Mucosa of descending colon (tissue), 3 donors: ENCODE measurements around the gene PDE6B. TPM values are rescaled to one million over a fixed set of nuclear protein-coding genes. Genes with fewer than 3 reads are reported as not detected.

Source experiments
- ATAC-seq: fragments of 200-7000 bp; cut with Tn5 transposase; one replicate; pipeline ENCODE4 v1.9.1; 2020; ENCODE audit warnings: mild to moderate bottlenecking, moderate library complexity
- DNase-seq, 3 donors: peaks; one replicate each; pipeline ENCODE4 v3.0.0-alpha.2; 2020
- H3K36me3 ChIP-seq: fragments of 200-600 bp; one replicate; pipeline ENCODE4 v1.8.0; 2021; ENCODE audit warnings: low read depth, mild to moderate bottlenecking
- H3K4me1 ChIP-seq: fragments of 200-600 bp; one replicate; pipeline ENCODE4 v1.8.0; 2021; ENCODE audit warnings: low read depth, mild to moderate bottlenecking
- H3K4me3 ChIP-seq: fragments of 200-600 bp; one replicate; pipeline ENCODE4 v1.8.0; 2021; ENCODE audit warnings: mild to moderate bottlenecking
- H3K9me3 ChIP-seq: fragments of 200-600 bp; one replicate; pipeline ENCODE4 v1.8.0; 2021; ENCODE audit warnings: mild to moderate bottlenecking
- intact Hi-C, 2 donors: fragments of 100-400 bp; cut with DNase I in 1 of 2; cut with micrococcal nuclease in 1 of 2; formaldehyde crosslinking; loops; one replicate each; pipeline versions ENCODE4 v1.11.0 to v1.11.1; 2022; cut with DNase I, micrococcal nuclease
- total RNA-seq, 3 donors: library from RNA; stranded (reverse); fragmentation: NEBNext Ultra II Directional in 2 of 3; extraction: Animal tissue kit (Norgen Biotek cat#: 25700) in 2 of 3; gene quantifications; one replicate each; pipeline versions ENCODE4 v1.2.1 to v1.2.4, GENCODE V29; 2021 to 2023
- TF ChIP-seq, protein P1 (sequence below): fragments of 200-600 bp; IDR thresholded peaks from one replicate; pipeline ENCODE4 v1.8.0; 2022; ENCODE audit warnings: antibody characterized with exemption, mild to moderate bottlenecking
- donor health status: DM: no; HTN: no; CAD: no; lungs with moderate emphysema.
- donor health status: DM: no; HTN: no; CAD: no.
- donor health status: DM: no; HTN: yes; CAD: no.

PDE6B gene
- total RNA-seq, 3 donors from 2014 or later, result 1.0 to 2.9 (median 1.2) TPM

DNA sequence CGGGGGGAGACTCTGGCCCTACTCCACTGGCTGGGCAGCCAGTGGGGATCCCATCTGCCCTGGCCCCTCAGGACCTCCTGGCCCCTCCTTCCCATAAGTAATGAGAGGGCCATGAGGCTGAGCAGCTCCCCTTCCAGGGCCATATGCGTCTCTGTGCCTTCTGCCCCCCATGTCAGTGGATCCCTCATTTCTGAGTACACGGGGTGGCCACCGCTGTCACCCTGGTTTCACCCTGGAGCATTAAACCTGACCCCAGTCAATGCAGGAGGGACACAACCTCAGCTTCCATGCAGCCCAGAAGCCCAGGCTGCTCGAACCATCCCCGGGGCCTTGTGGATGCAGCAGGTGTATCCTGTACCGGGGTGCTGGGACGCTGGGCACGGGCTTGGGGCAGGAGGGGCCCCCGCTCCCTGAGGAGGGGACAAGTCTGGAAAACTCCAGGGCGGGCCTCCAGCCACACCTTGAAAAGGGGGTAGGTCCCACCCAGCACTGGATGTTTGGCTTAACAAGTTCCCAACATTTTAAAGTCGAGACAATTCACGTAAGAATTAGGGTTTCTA lies 24.5 kb downstream of the PDE6B start:
- H3K4me3 ChIP-seq, result no peak overlapping the region
- intact Hi-C loops, result no loop called here
- TF ChIP-seq, protein P1, sequence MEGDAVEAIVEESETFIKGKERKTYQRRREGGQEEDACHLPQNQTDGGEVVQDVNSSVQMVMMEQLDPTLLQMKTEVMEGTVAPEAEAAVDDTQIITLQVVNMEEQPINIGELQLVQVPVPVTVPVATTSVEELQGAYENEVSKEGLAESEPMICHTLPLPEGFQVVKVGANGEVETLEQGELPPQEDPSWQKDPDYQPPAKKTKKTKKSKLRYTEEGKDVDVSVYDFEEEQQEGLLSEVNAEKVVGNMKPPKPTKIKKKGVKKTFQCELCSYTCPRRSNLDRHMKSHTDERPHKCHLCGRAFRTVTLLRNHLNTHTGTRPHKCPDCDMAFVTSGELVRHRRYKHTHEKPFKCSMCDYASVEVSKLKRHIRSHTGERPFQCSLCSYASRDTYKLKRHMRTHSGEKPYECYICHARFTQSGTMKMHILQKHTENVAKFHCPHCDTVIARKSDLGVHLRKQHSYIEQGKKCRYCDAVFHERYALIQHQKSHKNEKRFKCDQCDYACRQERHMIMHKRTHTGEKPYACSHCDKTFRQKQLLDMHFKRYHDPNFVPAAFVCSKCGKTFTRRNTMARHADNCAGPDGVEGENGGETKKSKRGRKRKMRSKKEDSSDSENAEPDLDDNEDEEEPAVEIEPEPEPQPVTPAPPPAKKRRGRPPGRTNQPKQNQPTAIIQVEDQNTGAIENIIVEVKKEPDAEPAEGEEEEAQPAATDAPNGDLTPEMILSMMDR, result no peak
- no peak for ATAC-seq
- H3K36me3 ChIP-seq, result no peaks in the 10 kb centered on the region
- DNase-seq, result peak in 2 of 3 donors; percentile 5 to 33
- no peaks in the 10 kb centered on the region for H3K4me1 ChIP-seq
- no peaks in the 10 kb centered on the region for H3K9me3 ChIP-seq

DNA sequence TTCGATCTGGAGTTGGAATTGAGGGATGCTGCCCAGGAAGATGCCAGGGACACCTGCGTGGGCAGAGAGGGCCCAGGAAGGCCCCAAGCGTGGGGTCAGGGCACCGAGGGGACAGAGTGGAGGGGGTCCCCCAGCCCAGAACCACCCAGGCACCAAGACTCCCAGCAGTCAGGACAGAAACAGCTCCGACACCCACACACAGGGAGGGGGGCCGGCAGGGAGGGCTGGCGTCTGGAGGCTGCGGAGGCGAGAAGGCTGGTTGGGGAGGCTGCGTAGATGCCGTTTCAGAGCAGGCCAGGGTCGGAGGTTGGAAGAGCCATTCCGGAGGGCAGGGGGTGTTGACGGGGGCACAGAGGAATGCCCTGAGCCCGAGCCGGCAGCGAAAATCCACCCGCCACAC lies 25.1 kb downstream of the PDE6B start:
- ATAC-seq (no peak), DNase-seq (peak in 2 of 3 donors; percentile 4 to 22)
- TF ChIP-seq, protein P1, result no peak
- no peaks in the 10 kb centered on the region for H3K36me3 ChIP-seq
- H3K9me3 ChIP-seq, result no peaks in the 10 kb centered on the region
- intact Hi-C loops, result no loop called here
- H3K4me1 ChIP-seq, result no peaks in the 10 kb centered on the region
- H3K4me3 ChIP-seq, result no peak overlapping the region

DNA sequence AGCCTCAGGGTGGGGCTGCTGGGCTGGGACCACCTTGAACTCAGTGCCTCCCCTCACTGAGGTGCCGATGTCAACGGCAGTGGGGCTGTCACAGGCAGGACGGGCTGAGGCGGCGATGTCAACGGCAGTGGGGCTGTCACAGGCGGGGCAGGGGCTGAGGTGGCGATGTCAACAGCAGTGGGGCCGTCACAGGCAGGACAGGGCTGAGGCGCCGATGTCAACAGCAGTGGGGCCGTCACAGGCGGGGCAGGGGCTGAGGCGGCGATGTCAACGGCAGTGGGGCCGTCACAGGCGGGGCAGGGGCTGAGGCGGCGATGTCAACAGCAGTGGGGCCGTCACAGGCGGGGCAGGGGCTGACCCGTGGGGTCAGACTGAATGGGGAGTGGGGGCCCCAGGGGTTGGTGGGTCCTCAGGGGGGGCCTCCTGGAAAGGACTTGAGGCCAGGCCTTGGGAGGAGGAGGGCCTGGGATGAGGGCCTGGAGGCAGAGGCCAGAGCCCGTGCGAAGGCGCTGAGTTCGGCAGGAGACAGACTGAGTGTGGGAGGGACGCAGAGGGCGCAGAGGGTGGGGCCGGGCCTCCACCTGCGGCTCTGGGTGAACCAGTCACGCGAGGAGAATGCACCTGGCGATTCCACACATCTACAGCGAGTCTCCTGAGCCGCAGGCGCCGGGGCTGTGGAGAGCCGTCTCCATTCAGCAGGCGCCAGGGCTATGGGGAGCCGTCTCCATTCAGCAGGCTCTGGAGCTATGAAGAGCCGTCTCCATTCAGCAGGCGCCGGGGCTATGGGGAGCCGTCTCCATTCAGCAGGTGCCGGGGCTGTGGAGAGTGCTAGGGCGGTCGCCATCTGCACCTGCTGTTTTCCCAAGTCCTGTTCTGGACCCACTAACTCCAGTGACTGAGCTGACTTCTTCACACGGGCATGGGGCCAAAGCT lies 25.8 kb downstream of the PDE6B start:
- DNase-seq (peak in 2 of 3 donors; percentile 9 to 43), ATAC-seq (peak; percentile 27)
- H3K36me3 ChIP-seq, result no peaks in the 10 kb centered on the region
- no peaks in the 10 kb centered on the region for H3K9me3 ChIP-seq
- TF ChIP-seq, protein P1, result no peak
- no peaks in the 10 kb centered on the region for H3K4me1 ChIP-seq
- H3K4me3 ChIP-seq, result no peak overlapping the region
- intact Hi-C loops, result no loop called here

DNA sequence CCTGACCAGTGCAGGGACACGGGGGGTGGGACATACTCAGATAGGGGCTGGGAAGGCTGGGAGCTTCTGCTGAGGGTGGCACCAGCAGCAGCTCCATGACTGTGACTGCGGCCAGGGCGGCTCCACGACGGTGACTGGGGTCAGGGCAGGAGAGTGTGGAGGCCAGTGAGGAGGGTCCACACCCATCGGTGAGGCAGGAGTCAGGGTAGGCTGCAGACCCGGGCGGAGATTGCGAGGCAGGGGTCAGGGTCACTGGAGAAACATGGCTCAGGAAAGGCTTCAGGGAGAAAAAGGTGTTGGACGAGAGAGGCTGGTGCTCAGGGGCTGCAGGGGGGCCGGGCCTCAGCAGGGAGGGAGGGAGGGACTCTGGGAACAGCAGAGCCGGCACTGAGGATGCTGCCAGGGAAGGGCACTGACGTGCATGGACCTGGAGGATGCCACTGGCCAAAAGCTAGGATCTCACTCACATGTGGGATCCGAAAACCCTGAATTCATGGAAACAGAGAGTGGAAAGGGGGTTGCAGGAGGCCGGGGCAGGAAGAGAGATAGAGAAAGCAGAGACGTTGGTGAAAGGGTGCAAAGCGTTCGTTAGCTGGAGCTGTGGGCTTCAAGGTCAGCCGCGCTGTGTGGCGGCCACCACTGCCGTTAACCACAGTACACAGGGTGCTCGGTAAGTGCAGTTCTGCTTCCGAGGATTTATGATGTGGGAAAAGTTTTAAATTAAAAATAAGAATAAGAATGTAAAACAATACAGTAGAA lies 26.7 kb downstream of the PDE6B start:
- peak in 2 of 3 donors; percentile 6 to 20 for DNase-seq
- ATAC-seq, result no peak
- TF ChIP-seq, protein P1, result no peak
- Histone ChIP-seq H3K36me3 (no peaks in the 10 kb centered on the region), H3K4me1 (no peaks in the 10 kb centered on the region), H3K4me3 (no peak overlapping the region), H3K9me3 (no peaks in the 10 kb centered on the region)
- intact Hi-C loops, result no loop called here

DNA sequence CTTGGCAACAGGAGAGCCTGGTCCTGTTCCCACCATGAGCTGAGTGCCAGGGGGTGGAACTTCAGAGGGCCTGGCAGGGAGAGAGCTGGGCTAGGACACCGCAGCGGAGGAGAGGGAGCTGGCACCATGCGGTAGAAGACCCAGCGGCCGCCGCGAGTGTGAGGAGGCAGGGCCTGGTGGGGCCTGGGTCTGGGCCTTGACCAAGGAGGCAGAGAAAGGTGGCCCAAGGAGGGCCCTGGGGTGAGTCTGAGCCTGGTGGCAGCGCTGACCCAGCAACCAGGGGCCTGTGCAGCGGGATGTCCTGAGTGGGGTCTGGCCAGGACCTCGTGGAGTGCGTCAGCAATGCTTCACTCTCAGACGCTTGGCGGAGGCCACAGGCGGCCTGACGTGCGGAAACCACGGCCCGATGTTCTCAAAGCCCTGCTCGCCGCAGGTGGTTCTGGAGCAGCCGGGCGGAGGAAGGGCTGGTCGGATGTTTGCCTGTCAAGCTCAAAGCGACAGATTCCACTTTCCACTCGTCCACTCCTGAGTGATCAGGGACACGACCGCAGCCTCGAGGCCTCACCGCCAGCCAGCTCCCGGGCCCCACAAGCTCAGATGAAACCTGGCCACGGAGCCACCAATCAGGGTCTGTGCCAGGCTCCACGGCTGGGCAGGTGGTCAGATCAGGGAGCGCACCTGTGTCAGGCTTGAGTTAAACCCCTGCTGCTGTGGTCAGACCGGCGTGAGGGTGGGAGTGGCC lies 27.9 kb downstream of the PDE6B start:
- Histone ChIP-seq H3K4me1 (no peaks in the 10 kb centered on the region), H3K36me3 (no peaks in the 10 kb centered on the region), H3K4me3 (no peak overlapping the region), H3K9me3 (no peaks in the 10 kb centered on the region)
- DNase-seq, result peak in 2 of 3 donors; percentile 16 to 43
- intact Hi-C loops, result no loop called here
- ATAC-seq, result no peak
- TF ChIP-seq, protein P1, result no peak
